ENCODE measurements around the gene ATF6B. TPM values are rescaled to one million over a fixed set of nuclear protein-coding genes. Genes with fewer than 3 reads are reported as not detected.

The ATF6B gene
- total RNA-seq, 2 experiments from 2014 or later, result 54.1 to 55.2 TPM

DNA sequence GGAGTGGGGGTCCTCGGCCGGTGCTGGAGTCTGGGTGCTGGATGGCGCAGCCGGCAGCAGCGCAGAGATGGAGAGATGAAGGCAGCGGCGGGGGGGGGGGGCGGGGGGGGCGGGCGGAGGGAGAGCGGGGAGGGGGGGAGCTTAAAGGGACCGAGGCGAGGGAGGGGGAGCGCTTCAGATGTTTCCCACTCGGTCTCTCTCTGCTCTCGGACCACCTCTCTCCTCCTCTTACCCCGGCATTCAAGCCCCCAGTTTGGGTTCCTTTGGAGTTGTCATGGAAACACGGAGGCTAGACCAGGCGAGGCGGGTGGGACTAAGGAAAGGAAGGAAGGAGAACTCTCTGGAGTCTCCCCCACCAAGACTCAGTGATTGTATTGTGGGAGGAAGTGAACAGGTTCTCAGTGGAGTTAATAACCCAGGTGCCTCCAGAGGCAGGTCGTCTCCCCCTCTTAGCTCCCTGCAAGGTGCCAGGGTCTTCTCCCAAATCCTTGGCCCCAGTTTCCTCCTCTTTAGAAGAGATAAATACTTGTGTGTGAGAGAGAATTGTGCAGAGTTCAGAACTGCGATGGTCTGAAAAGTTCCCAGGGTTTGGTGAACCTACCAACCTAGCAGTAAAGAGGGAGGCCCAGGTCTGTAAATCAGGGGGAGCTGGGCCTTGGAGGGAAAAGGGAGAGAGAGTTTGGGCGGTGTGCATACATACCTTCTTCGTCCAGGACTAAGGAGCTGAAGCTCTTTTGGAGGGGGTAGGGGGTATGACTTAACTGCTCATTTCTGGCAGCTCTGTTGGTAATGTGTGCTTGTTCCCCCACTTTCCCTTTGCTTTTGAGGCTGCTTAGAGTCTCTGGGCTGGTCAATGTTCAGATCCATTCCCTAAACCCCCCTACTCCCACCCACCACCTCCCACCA is 24.1 kb upstream of the ATF6B start, which contains the start of gene PRRT1:
TSS of gene PRRT1 (minus strand) at position 77 of the 906 bp plus-strand sequence. CDS start 112 bp downstream, outside the sequence.
- Mint-ChIP-seq H3K27me3 (peaks cover 22% of the 10 kb centered on the region), H3K27ac (peak within 1 kb of the TSS; percentile 97), H3K4me3 (peak within 1 kb of the TSS; percentile 85), H3K4me1 (ENCODE audit: low read depth) (peaks cover 55% of the 10 kb centered on the region), H3K9me3 (no peaks in the 10 kb centered on the region), H3K36me3 (ENCODE audit: low read depth) (peaks cover 6% of the 10 kb centered on the region)
- intact Hi-C loops (cut with micrococcal nuclease), result no loop called here
- CTCF ChIA-PET, result interaction anchor here (1.2 to 2.9 kb wide), 3 partner anchors 23 to 104 kb away, joined by 6 to 8 read pairs (median 6); partner anchors contain the start of genes ATF6B and FKBPL
- TF ChIP-seq, protein P1, sequence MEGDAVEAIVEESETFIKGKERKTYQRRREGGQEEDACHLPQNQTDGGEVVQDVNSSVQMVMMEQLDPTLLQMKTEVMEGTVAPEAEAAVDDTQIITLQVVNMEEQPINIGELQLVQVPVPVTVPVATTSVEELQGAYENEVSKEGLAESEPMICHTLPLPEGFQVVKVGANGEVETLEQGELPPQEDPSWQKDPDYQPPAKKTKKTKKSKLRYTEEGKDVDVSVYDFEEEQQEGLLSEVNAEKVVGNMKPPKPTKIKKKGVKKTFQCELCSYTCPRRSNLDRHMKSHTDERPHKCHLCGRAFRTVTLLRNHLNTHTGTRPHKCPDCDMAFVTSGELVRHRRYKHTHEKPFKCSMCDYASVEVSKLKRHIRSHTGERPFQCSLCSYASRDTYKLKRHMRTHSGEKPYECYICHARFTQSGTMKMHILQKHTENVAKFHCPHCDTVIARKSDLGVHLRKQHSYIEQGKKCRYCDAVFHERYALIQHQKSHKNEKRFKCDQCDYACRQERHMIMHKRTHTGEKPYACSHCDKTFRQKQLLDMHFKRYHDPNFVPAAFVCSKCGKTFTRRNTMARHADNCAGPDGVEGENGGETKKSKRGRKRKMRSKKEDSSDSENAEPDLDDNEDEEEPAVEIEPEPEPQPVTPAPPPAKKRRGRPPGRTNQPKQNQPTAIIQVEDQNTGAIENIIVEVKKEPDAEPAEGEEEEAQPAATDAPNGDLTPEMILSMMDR (IDR thresholded peaks at IDR 0.05), result no peak
- DNase-seq, result peak; percentile 10
- no peak for ATAC-seq
- POLR2A ChIA-PET, result interaction anchor here (0.6 to 1.0 kb wide), 2 partner anchors 16 to 1355 kb away, joined by 3 read pairs; no protein-coding TSS in a partner anchor

DNA sequence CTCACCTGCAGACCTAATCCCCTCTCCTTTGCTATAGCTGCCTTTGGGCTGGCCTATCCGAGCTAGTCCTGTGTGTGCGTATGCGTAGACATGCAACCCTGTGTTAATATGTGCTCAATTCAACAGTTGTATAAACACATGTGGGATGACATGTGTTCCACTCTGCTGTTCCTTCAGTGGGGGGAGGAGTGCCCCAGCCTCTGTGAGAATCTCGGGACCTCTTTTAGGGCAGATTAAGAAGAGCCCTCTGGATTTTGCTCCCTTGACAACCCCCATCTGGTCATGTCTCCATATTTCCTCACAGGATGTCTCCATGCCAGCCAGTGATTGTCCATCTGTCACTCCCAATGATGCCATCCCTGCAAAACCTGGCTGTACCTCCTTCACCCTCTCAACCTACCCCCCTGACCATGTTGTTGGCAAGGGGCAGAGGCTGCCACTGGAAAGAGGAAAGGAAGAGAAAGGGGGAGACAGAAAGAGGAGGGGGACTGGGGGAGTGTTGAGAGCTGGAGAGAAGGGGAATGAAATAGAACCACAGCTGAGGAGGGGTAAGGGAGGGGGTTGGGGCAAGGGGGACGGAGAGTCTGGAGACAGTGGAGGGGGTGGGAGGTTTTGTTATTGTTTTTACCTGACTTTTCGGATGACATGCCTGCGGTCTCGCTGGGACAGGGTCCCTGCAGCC is 23.3 kb upstream of the ATF6B start:
- H3K27ac Mint-ChIP-seq, result no peak overlapping the region
- ATAC-seq, result no peak
- H3K27me3 Mint-ChIP-seq, result peaks cover 23% of the 10 kb centered on the region
- ChIA-PET CTCF (interaction anchor here (1.0 to 2.9 kb wide), 4 partner anchors 22 to 103 kb away, joined by 4 to 8 read pairs (median 6); partner anchors contain the start of genes ATF6B and FKBPL), POLR2A (interaction anchor here (1.0 kb wide), 1 partner anchor 15 kb away, joined by 3 read pairs; no protein-coding TSS in a partner anchor)
- peak overlapping the region; percentile 56 for H3K4me3 Mint-ChIP-seq
- peaks cover 6% of the 10 kb centered on the region for H3K36me3 Mint-ChIP-seq (ENCODE audit: low read depth)
- no peaks in the 10 kb centered on the region for H3K9me3 Mint-ChIP-seq
- intact Hi-C loops (cut with micrococcal nuclease), result no loop called here
- TF ChIP-seq, protein P1 (IDR thresholded peaks at IDR 0.05), result no peak
- peaks cover 55% of the 10 kb centered on the region for H3K4me1 Mint-ChIP-seq (ENCODE audit: low read depth)
- DNase-seq, result peak; percentile 14

GRCh38 chr6:32149932-32150870 is 22.2 kb upstream of the ATF6B start:
- DNase-seq (no peak), ATAC-seq (no peak)
- Mint-ChIP-seq H3K4me3 (peak overlapping the region; percentile 56), H3K4me1 (ENCODE audit: low read depth) (peaks cover 48% of the 10 kb centered on the region), H3K36me3 (ENCODE audit: low read depth) (peaks cover 3% of the 10 kb centered on the region), H3K27me3 (peaks cover 23% of the 10 kb centered on the region), H3K27ac (no peak overlapping the region), H3K9me3 (no peaks in the 10 kb centered on the region)
- CTCF ChIA-PET, result interaction anchor here (0.6 to 1.2 kb wide), 3 partner anchors 8 to 31 kb away, joined by 3 to 4 read pairs (median 3); partner anchors contain the start of gene ATF6B
- POLR2A ChIA-PET, result no interaction called here
- intact Hi-C loops (cut with micrococcal nuclease), result no loop called here
- TF ChIP-seq, protein P1 (IDR thresholded peaks at IDR 0.05), result no peak

DNA sequence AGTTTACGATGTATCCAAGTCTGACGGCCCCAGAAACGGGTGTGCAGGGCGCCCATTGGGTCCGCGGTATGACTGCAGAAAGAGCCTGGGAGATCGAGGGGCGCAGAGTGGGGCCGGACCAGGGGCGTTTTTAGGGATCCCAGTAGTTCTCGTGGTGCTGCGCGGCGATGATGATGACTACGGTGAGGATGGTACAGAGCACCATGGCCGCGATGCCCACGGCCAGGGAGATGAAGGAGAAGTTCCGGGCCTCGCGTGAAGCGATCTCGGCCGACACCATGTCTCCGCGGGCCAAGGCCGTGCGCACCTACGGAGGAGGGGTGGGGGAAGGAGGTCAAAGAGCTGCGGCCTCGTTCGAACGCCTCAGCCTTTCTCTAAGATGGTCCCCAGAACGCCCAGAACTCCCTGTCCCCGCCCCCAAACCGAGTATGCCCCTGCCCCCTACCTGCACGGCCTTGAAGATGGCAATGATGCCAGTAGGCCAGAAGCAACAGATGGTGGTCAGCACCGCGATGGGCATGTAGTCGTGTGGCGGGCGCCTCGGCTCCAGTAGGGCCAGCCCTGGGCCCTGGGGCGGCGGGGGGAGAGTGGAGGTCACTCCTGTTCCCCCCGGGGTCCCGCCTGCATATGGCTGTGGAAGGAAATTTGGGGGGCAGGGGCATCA is 21.2 kb upstream of the ATF6B start:
- TF ChIP-seq, protein P1 (IDR thresholded peaks at IDR 0.05), result no peak
- Mint-ChIP-seq H3K27ac (peak overlapping the region; percentile 63), H3K9me3 (no peaks in the 10 kb centered on the region), H3K27me3 (peaks cover 23% of the 10 kb centered on the region), H3K4me3 (peak overlapping the region; percentile 78), H3K4me1 (ENCODE audit: low read depth) (peaks cover 44% of the 10 kb centered on the region), H3K36me3 (ENCODE audit: low read depth) (peaks cover 3% of the 10 kb centered on the region)
- DNase-seq, result peak; percentile 26
- intact Hi-C loops (cut with micrococcal nuclease), result no loop called here
- ATAC-seq, result peak; percentile 10
- ChIA-PET CTCF (interaction anchor here (0.6 to 3.7 kb wide), 6 partner anchors 9 to 264 kb away, joined by 3 to 21 read pairs (median 4); partner anchors contain the start of gene ATF6B), POLR2A (no interaction called here)
